HPDE6-E6E7 (cell line): ENCODE measurements around the gene PLEKHA5.

Experiments
- DNase-seq: peaks from one replicate; pipeline ENCODE4 v3.0.0; 2011; ENCODE audit warnings: missing footprints; ENCODE audit errors: extremely low spot score

The PLEKHA5 gene

GRCh38 chr12:19130224-19131024 lies 891 bp downstream of the PLEKHA5 start:
- no peak for DNase-seq

DNA sequence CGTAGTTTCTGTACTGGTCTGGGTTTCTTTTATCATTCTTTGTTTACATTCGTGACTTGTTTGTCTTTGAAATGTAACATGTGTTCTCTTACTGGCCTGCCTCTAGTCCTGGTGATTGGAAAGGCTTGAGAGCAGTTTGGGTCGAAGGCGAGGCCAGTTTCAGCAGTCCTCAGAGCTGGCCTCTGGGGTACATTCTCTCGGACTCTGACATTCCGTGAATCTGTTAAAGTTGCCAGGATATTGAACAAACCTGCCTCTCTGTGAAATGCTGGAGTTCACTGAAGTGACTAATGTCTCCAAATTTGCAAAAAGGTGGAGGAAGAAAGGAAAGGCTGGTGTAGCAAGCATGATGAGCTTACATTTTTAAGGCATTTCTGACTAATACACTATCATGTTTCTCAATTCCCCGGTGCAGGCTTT lies 1.5 kb downstream of the PLEKHA5 start:
- DNase-seq, result no peak

DNA sequence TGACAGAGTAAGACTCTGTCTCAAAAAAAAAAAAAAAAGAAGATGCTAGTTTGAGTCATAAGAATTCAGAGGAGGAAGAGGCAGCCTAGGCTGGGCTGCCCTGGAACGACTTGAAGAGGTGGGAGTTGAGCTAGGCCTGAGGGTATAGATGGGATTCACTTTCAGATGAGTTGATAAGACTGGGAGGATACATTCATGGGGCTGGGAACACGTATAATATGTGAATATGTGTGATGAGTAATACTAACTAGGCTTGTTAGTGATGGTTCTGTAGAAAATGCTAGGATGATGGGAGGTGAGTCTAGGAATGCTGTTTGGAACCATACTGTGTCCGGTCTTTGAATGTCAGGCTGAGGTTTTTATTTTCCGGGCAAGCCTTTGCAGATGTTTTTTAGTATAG lies 9.0 kb downstream of the PLEKHA5 start:
- no peak for DNase-seq

DNA sequence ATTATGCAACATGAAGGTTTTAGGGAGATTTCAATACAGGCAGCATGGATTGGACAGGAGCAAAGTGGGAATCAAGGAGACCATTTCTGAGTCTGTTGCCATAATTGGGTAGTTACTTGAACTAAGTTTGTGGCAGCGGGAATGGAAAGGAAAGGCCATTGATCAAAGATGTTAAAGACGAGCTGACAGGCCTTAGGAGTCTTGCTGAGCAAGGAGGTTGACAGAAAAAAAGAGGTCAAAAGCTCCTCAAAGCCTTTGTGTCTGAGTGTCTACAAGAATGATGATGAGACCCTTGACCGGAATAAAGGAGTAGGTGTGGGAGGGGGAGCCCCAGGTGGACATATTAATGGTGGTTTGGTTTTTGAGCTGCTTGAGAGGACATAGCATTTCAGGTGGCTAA lies 9.4 kb downstream of the PLEKHA5 start:
- no peak for DNase-seq

- no peak for DNase-seq
Observed at GRCh38 chr12:19139615-19140194, 10.2 kb downstream of the PLEKHA5 start.

DNA sequence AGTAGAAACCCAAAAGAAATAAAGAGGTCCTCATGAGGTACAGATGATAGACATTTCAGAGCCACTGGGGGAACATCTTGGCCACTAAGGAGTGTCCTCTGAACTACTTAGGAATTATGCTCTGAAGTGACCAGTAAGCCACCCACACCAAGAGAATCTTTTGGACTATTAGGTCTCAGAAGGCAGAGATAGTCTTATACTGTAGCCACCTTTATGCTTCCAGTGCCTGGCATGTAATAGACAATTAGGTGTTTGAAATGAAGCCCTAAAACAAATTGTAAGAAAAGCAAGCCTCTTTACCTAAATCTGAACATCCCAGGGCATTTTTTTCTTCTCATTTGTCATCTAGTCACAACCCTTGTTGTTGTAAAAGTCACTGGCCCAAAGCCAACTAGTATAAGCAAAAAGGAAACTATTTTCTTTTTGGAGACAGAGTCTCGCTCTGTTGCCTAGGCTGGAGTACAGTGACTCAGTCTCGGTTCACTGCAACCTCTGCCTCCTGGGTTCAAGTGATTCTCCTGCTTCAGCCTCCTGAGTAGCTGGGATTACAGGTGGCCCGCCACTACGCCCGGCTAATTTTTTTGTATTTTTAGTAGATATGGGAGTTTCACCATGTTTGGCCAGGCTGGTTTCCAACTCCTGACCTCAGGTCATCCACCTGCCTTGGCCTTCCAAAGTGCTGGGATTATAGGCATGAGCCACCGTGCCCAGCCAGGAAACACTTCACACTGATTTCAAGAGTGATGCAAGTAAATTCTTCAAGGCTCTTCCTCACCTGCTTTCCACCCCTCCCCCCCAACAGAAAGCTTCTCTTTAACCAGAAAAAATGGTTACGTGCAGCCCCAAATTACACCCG lies 11.1 kb downstream of the PLEKHA5 start:
- no peak for DNase-seq

- DNase-seq, result no peak
Observed at GRCh38 chr12:19142499-19142898, 13.0 kb downstream of the PLEKHA5 start.

GRCh38 chr12:19144287-19144686 lies 14.8 kb downstream of the PLEKHA5 start:
- no peak for DNase-seq

DNA sequence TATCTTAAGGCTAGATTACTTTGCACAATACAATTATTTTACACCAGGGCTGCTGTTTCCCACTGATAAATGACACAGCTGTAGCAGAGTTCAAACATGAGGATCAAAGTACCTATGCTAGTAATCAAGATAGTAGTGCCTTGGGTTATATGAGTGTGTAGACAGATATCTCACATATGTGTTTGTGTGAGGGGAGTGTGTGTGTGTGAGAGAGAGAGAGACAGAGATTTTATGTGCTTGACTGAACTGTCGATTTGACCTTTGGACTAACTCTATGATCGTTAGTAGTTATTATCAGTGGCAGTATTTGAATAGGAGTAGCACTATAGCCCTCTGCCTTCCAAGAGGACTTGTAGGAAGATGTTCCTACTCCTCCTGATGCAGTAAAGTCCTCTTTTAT lies 15.5 kb downstream of the PLEKHA5 start:
- no peak for DNase-seq

DNA sequence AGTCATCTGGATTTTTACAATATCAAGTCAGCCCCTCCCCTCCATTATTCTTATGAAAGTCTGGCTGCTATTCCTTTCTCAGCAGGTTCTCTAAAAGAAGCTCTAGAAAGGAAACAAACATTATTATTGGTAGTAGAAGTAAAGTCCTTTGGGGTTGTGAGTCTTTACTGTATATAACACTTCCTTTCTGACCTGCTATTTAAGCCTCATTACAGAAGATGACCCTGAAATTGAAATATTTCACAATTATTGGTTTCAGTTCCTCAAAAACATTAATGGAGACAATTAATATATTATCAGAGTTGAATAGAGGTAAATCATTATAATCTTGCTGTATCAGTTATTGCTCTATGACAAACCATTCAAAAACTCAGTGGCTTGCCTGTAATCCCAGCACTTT lies 19.3 kb downstream of the PLEKHA5 start:
- DNase-seq, result no peak

- DNase-seq, result no peak
Observed at GRCh38 chr12:19150273-19150900, 20.9 kb downstream of the PLEKHA5 start.

GRCh38 chr12:19151298-19151697 lies 21.8 kb downstream of the PLEKHA5 start:
- DNase-seq, result no peak

DNA sequence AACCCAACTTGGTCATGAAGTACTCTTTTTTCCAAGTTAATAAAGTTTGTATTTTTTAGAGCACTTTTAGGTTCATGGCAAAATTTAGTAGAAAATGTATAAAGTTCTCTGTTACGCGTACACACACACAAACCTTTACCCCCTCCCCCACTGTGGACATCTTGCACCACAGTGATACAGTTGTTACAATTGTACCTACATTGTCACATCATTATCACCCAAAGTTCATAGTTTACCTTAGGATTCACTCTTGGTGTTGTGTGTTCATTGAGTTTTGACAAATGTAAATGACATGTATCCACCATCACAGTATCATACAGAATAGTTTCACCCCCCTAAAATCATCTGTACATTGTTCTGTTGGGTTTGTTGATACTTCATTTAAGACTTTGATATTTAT lies 23.9 kb downstream of the PLEKHA5 start:
- no peak for DNase-seq

GRCh38 chr12:19154686-19155085 lies 25.2 kb downstream of the PLEKHA5 start:
- no peak for DNase-seq

- DNase-seq, result no peak
Observed at GRCh38 chr12:19155981-19156734, 26.6 kb downstream of the PLEKHA5 start.

DNA sequence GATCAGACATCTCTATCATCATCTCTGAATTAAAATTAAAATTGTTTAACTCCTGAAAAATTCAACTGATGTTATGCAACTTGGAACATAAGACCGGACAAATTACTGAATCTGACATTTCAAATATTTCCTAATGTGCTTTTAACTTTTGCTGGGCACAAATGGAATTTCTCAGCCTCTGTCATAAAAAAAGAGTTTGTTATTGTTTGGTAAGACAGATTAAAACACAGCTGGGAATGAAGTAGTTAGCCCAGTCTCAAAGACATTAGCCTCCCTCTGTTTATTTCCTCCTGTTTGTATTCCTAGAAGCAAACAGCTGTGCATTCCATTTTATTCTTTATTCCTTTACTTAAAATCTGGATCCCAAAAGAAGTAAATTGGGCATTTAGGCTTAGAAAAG lies 29.4 kb downstream of the PLEKHA5 start:
- no peak for DNase-seq

DNA sequence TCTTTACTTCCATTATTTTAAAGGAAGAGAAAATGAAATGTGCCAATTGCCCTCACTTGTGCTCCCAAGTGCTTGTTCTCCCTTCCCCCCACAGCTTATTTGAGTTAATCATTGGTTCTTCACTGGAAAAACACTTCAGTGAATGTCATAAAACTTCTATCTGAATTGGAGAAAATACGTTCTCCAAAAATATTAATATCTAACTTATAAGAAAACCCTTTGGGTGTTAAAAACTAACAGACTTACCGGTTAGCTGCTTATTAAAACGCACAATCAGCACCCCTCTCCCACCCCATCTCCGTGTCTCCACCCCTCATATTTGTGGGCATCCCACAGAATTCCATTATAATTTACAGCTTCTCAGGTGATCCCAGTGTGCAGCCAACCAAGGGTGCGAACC lies 31.7 kb downstream of the PLEKHA5 start:
- DNase-seq, result no peak

GRCh38 chr12:19165451-19165850 lies 35.9 kb downstream of the PLEKHA5 start:
- DNase-seq, result peak; percentile 14

DNA sequence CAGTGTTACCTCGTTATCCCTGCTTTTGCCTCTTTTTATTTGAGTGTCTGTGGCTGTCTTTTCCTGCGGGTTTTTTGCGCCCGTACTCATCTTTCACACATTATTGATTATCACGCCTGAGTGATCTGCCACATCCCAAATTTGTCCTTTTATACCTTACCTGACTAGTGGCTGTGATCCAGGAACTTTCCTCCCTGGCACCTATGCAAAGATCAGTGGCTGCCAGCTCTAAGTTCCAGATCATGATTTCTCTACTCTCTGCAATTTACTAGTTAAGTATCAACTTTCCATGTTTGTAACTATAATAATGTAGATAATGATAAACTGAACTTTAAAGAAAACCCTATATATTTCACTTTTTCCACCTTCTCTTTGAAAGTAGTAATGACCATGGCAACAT lies 36.9 kb downstream of the PLEKHA5 start:
- DNase-seq, result no peak

GRCh38 chr12:19166956-19167355 lies 37.4 kb downstream of the PLEKHA5 start:
- DNase-seq, result no peak

DNA sequence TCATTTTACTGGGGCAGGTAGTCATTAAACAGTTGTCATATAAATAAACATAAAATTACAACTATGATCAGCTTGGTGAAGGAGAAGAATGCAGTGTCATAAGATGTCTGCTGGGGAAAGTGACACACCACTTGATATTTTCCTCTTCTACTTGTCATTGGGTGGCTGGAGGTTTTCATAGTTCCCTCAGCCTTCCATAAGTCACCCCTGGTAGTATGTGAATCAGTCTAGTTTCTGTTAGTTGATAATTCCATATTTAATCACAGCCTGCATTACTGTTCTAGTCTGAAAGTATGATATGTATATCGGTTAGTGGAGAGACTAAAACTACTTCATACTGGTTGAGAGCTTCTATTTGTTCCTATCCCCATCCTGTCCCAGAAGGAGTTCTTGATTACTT lies 38.2 kb downstream of the PLEKHA5 start:
- DNase-seq, result no peak
